ENCODE data around the gene TMEM161A. TPM values are rescaled to one million over a fixed set of nuclear protein-coding genes. Genes with fewer than 3 reads are reported as not detected.

Gene TMEM161A
- total RNA-seq, 1 experiment from 2014 or later: 18.3 TPM

DNA sequence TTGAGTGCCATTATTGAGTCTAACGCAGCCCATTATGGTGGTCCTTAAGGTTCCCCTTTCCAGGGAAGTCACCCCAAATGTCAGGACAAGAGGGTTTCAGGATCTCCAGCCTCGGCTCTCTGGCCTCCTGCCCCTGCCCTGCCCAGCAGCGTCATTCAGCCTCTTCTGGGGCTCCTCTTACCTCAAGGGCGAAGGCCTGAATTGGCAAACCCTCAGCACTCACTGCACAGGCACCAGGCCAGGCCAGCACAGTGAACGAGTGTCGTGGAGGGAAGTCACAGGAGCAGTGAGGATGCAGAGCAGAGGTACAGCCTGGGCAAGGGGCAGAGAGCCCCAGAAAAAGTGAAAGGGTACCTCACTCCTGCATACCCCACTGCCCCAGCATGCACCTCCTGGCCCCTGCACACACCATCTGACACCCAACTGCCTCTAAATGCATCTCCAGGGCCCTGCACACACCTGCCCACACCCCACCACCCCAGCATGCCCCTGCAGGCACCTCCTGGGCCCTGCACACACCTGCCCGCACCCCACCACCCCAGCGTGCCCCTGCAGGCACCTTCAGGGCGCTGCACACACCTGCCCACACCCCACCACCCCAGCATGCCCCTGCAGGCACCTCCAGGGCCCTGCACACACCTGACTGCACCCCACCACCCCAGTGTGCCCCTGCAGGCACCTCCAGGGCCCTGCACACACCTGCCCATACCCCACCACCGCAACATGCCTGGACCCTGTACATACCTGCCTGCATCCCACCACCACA, 54.7 kb downstream of the TMEM161A start:
- no peaks in the 10 kb centered on the region for H3K27me3 ChIP-seq (replicated peaks)
- H3K36me3 ChIP-seq: no peaks in the 10 kb centered on the region
- H3K27ac ChIP-seq: no peak overlapping the region
- H3K9me3 ChIP-seq (replicated peaks): no peaks in the 10 kb centered on the region
- H3K4me3 ChIP-seq: no peak overlapping the region
- no peaks in the 10 kb centered on the region for H3K4me1 ChIP-seq (replicated peaks)
- no peak for DNase-seq (ENCODE audit: low read depth in 1 of 2, low spot score in 2 of 2)

DNA sequence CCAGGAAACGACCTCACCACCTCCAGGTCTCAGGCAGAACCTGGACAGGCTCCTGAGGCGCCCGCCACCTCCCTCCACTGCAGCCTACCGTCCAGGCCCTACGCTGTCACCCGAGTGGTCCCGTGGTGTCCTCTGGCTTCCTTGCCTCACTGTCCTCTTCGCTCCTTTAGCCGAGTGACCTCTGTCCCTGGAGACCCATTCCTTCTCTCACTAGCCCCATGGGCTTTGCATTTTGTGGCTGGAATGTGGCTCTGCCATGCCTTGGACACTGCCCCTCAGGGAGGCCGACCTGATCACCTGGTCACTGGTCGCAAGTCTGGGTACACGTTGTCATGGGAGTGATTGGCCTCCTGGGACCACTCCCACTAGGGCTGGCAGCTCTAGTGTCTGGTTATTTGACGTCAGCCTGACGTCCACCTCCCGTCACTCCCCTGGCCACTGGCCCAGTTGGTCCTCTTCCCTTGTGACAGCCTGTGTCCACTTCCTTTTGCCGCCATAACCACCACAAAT, 56.6 kb downstream of the TMEM161A start:
- H3K27ac ChIP-seq: no peak overlapping the region
- no peaks in the 10 kb centered on the region for H3K4me1 ChIP-seq (replicated peaks)
- no peaks in the 10 kb centered on the region for H3K27me3 ChIP-seq (replicated peaks)
- no peaks in the 10 kb centered on the region for H3K36me3 ChIP-seq
- H3K9me3 ChIP-seq (replicated peaks): no peaks in the 10 kb centered on the region
- DNase-seq (ENCODE audit: low read depth in 1 of 2, low spot score in 2 of 2): no peak
- no peak overlapping the region for H3K4me3 ChIP-seq

DNA sequence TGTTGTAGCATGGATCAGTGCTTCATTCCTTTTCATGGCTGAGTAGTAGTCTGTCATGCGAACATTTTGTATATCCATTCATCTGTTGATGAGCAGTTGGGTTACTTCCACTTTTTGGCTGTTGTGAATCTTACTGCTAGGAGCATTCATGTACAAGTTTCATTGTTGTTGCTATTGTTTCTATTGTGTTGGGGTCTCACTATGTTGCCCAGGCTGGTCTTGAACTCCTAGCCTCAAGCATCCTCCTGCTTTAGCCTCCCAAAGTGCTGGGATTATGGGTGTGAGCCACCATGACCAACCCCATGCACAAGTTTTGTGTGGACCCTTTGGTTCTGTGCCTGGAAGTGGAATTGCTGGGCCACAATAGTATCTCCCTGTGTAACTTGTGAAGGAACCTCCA, 58.7 kb downstream of the TMEM161A start:
- Histone ChIP-seq H3K9me3 (replicated peaks) (no peaks in the 10 kb centered on the region), H3K4me3 (no peak overlapping the region), H3K27ac (no peak overlapping the region), H3K36me3 (no peaks in the 10 kb centered on the region), H3K4me1 (replicated peaks) (no peaks in the 10 kb centered on the region), H3K27me3 (replicated peaks) (no peaks in the 10 kb centered on the region)
- no peak for DNase-seq (ENCODE audit: low read depth in 1 of 2, low spot score in 2 of 2)

DNA sequence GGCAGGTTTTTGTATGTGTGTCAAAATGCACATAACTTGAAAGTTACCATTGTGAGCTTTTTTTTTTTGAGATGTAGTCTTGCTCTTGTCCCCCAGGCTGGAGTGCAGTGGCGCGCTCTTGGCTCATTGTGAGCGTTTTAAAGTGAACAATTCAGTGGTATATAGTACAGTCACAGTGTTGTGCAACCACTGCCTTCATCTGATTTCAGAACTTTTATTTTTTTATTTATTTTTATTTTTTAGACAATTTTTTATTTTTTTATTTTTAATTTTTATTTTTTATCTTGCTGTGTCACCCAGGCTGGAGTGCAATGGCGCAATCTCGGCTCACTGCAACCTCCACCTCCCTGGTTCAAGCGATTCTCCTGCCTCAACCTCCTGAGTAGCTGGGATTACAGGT, 59.5 kb downstream of the TMEM161A start:
- H3K4me1 ChIP-seq (replicated peaks): no peaks in the 10 kb centered on the region
- no peak for DNase-seq (ENCODE audit: low read depth in 1 of 2, low spot score in 2 of 2)

DNA sequence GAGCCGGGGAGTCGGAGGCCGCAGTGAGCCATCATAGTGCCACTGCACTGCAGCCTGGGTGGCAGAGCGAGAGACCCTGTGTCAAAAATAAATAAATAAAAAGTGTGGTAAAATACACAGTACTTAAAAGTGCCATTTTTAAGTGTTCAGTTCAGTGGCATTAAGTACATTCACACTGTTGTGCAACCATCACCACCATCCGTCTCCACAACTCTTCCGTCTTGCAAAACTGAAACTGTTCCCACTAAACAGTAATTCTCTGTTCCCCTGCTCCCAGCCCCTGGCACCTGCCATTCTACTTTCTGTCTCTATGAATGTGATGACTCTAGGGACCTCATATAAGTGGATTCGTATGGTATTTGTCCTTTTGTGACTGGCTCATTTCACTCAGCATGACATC, 61.2 kb downstream of the TMEM161A start:
- DNase-seq (ENCODE audit: low read depth in 1 of 2, low spot score in 2 of 2): no peak
- H3K27ac ChIP-seq: no peak overlapping the region
- H3K36me3 ChIP-seq: no peaks in the 10 kb centered on the region

More for the DNA sequence above, 59.5 kb downstream of the TMEM161A start:
- Histone ChIP-seq H3K4me3 (no peak overlapping the region), H3K27ac (no peak overlapping the region), H3K36me3 (no peaks in the 10 kb centered on the region), H3K9me3 (replicated peaks) (no peaks in the 10 kb centered on the region), H3K27me3 (replicated peaks) (no peaks in the 10 kb centered on the region)

DNA sequence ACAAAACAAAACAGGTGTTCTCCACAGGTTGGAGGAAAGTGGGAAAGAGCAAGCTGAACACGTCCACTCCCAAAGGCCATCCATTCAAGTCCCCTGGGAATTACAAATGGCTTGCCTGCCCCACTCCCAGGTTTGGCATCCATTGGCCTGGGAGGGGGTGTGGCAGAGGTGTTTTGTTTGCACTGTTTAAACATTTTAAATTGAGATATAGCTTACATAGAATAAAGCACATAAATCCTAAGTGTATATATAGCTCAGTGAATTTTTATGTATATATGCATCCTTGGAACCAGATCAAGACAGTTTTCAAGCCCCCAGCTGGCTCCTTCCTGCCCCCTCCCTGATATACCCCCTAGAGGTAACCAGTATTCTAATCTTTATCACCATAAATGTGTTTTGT, 61.8 kb downstream of the TMEM161A start:
- Histone ChIP-seq H3K27ac (no peak overlapping the region), H3K27me3 (replicated peaks) (no peaks in the 10 kb centered on the region), H3K4me1 (replicated peaks) (no peaks in the 10 kb centered on the region), H3K4me3 (no peak overlapping the region), H3K36me3 (no peaks in the 10 kb centered on the region), H3K9me3 (replicated peaks) (no peaks in the 10 kb centered on the region)
- DNase-seq (ENCODE audit: low read depth in 1 of 2, low spot score in 2 of 2): no peak

More for the DNA sequence above, 61.2 kb downstream of the TMEM161A start:
- Histone ChIP-seq H3K9me3 (replicated peaks) (no peaks in the 10 kb centered on the region), H3K4me1 (replicated peaks) (no peaks in the 10 kb centered on the region), H3K27me3 (replicated peaks) (no peaks in the 10 kb centered on the region), H3K4me3 (no peak overlapping the region)

DNA sequence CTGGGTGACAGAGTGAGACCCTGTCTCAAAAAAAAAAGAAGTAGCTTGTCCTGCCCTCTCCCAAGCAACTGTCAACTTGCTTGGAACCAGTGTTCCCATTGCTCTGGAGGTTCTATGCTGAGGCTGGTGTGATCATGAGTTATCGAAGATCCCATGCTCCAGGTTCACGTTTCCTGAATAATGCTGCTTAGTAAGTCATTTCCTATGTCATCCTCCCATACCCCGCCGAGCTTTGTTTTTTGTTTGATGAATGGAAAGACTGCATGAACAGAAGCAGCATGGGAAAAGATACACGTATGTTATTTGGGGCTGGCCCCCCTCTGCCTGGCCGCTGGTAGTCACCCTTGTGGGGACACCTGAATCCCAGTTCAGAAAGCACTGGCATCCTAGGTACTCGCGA, 63.2 kb downstream of the TMEM161A start:
- H3K36me3 ChIP-seq: no peaks in the 10 kb centered on the region
- no peaks in the 10 kb centered on the region for H3K27me3 ChIP-seq (replicated peaks)
- H3K4me1 ChIP-seq (replicated peaks): no peaks in the 10 kb centered on the region
- no peak for DNase-seq (ENCODE audit: low read depth in 1 of 2, low spot score in 2 of 2)
- no peak overlapping the region for H3K27ac ChIP-seq
- no peak overlapping the region for H3K4me3 ChIP-seq
- H3K9me3 ChIP-seq (replicated peaks): no peaks in the 10 kb centered on the region

DNA sequence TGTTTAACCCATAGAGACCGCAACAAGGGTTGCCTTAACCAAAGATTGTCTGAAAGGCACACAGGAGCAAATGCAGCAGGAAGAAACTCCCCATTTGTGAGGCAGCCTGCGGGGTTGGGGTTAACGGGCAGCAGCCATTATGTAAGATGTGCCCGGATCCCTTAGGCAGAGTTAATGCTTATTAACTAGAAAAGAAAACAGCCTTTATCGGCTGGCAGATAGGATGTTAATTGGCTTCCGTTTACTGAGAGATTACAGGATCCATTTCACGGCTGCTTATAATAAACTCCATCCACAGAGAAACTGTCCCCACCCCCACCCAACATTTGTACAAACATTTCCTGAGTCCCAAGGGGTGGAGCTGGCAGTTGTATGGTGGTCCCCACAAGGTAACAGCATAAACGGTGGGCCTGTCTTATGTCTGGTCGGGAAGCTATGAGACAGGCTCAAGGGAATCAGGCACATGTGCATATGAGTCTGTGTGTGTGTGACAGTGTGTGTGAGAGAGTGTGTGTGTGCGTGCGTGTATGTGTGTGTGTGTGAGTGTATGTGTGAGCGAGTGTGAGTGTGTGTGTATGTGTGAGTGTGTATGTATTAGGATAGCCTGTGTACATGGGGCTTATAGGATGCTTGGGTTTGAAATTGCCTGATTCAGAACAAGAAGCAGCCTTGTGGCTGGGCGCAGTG, 63.9 kb downstream of the TMEM161A start:
- Histone ChIP-seq H3K36me3 (no peaks in the 10 kb centered on the region), H3K27me3 (replicated peaks) (no peaks in the 10 kb centered on the region), H3K4me3 (no peak overlapping the region), H3K27ac (no peak overlapping the region), H3K4me1 (replicated peaks) (no peaks in the 10 kb centered on the region), H3K9me3 (replicated peaks) (no peaks in the 10 kb centered on the region)
- no peak for DNase-seq (ENCODE audit: low read depth in 1 of 2, low spot score in 2 of 2)

DNA sequence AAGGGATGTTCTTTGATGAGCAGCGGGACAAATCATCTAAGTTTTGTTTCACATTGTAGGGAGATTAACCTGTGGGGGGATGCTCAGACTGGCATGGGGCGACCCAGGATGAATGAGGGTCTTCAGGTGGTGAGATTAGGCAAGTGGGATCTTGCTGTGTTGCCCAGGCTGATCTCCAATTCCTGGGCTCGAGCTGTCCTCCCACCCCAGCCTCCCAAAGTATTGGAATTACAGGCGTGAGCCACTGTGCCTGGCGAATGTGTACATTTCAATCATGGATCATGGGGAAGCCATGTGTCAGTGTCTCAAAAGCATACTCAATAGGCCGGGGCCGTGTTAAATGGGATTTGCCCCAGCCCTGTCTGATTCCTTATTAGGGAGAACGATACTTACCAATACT, 66.4 kb downstream of the TMEM161A start:
- Histone ChIP-seq H3K27ac (no peak overlapping the region), H3K4me3 (no peak overlapping the region), H3K36me3 (no peaks in the 10 kb centered on the region), H3K9me3 (replicated peaks) (no peaks in the 10 kb centered on the region), H3K4me1 (replicated peaks) (no peaks in the 10 kb centered on the region), H3K27me3 (replicated peaks) (no peaks in the 10 kb centered on the region)
- no peak for DNase-seq (ENCODE audit: low read depth in 1 of 2, low spot score in 2 of 2)

Other genes with a start within 250 kb of the TMEM161A start
- gene CERS1, start 242.3 kb downstream of the TMEM161A start, total RNA-seq (2014; rRNA removed; shearing (Covaris generic)): not detected in 2 replicates
- gene COPE, start 219.1 kb downstream of the TMEM161A start, total RNA-seq (2014; rRNA removed; shearing (Covaris generic)): 353 and 598 TPM in 2 replicates
- gene DDX49, start 218.8 kb downstream of the TMEM161A start, total RNA-seq (2014; rRNA removed; shearing (Covaris generic)): 105 and 134 TPM in 2 replicates
- gene HOMER3, start 197.3 kb downstream of the TMEM161A start, total RNA-seq (2014; rRNA removed; shearing (Covaris generic)): 53.7 and 79.3 TPM in 2 replicates
- gene SUGP2, start 105.0 kb downstream of the TMEM161A start, total RNA-seq (2014; rRNA removed; shearing (Covaris generic)): 31.8 and 46.4 TPM in 2 replicates
- gene ARMC6, start 104.9 kb downstream of the TMEM161A start, total RNA-seq (2014; rRNA removed; shearing (Covaris generic)): 54.9 and 59.9 TPM in 2 replicates
- 3.4 and 6.7 TPM in 2 replicates for gene SLC25A42, start 74.5 kb downstream of the TMEM161A start, total RNA-seq (2014; rRNA removed; shearing (Covaris generic))
- gene MEF2B, start 31.8 kb upstream of the TMEM161A start, total RNA-seq (2014; rRNA removed; shearing (Covaris generic)): 0.11 TPM in 1 of 2 replicates, not detected in the other
- 22.7 and 33.8 TPM in 2 replicates for gene BORCS8, start 53.7 kb upstream of the TMEM161A start, total RNA-seq (2014; rRNA removed; shearing (Covaris generic))
- 47.7 and 171 TPM in 2 replicates for gene RFXANK, start 53.8 kb upstream of the TMEM161A start, total RNA-seq (2014; rRNA removed; shearing (Covaris generic))
- gene NR2C2AP, start 64.9 kb upstream of the TMEM161A start, total RNA-seq (2014; rRNA removed; shearing (Covaris generic)): 29.2 and 29.5 TPM in 2 replicates
- not detected in 2 replicates for gene NCAN, start 73.5 kb upstream of the TMEM161A start, total RNA-seq (2014; rRNA removed; shearing (Covaris generic))
- 0.31 and 1.1 TPM in 2 replicates for gene TM6SF2, start 134.8 kb upstream of the TMEM161A start, total RNA-seq (2014; rRNA removed; shearing (Covaris generic))
- 22.2 and 27.1 TPM in 2 replicates for gene SUGP1, start 182.0 kb upstream of the TMEM161A start, total RNA-seq (2014; rRNA removed; shearing (Covaris generic))
- 19.7 and 30.1 TPM in 2 replicates for gene MAU2, start 182.4 kb upstream of the TMEM161A start, total RNA-seq (2014; rRNA removed; shearing (Covaris generic))